Hindlimb muscle (tissue), 1 donor: ENCODE data around the gene SHBG. TPM values are rescaled to one million over a fixed set of nuclear protein-coding genes. Genes with fewer than 3 reads are reported as not detected.
"Not testable (repeated sequence)": the region's sequence is repeated elsewhere in the genome, so short reads cannot be mapped to it uniquely, and the experiment has no call there.

Experiments used
- DNase-seq: peaks from one replicate; pipeline ENCODE4 v3.0.0-alpha.2; 2013
- polyA plus RNA-seq: library from polyadenylated mRNA; unstranded; fragments of 120-200 nt; gene quantifications from one replicate; pipeline ENCODE4 v1.2.1, GENCODE V29; 2013; ENCODE audit not compliant: insufficient read length

The SHBG gene, protein sequence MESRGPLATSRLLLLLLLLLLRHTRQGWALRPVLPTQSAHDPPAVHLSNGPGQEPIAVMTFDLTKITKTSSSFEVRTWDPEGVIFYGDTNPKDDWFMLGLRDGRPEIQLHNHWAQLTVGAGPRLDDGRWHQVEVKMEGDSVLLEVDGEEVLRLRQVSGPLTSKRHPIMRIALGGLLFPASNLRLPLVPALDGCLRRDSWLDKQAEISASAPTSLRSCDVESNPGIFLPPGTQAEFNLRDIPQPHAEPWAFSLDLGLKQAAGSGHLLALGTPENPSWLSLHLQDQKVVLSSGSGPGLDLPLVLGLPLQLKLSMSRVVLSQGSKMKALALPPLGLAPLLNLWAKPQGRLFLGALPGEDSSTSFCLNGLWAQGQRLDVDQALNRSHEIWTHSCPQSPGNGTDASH
- 1.0 TPM for polyA plus RNA-seq

DNA sequence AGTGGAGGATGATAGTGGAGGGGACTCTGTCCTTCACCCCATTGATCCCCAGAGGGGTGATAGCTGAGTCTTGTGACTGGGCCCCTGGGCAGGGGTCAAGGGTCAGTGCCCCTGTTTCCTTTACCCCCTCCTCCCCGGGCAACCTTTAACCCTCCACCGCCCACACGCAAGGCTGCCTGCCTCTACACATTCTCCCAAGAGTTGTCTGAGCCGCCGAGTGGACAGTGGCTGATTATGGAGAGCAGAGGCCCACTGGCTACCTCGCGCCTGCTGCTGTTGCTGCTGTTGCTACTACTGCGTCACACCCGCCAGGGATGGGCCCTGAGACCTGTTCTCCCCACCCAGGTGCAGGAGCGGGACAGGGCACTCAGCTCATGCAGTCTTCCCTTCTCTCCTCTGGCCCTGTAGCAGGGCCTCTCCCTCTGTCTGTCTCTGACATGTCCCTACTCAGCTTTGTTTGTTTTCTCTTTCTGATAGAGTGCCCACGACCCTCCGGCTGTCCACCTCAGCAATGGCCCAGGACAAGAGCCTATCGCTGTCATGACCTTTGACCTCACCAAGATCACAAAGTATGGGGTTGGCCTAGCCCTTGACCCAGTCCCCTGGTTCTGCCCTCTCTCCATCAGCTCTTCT is at the start of gene SHBG:
Gene SHBG (plus strand): TSS at position 197 of the 633 bp plus-strand sequence. CDS start 38 bp downstream, at position 235.
- DNase-seq: no peak

DNA sequence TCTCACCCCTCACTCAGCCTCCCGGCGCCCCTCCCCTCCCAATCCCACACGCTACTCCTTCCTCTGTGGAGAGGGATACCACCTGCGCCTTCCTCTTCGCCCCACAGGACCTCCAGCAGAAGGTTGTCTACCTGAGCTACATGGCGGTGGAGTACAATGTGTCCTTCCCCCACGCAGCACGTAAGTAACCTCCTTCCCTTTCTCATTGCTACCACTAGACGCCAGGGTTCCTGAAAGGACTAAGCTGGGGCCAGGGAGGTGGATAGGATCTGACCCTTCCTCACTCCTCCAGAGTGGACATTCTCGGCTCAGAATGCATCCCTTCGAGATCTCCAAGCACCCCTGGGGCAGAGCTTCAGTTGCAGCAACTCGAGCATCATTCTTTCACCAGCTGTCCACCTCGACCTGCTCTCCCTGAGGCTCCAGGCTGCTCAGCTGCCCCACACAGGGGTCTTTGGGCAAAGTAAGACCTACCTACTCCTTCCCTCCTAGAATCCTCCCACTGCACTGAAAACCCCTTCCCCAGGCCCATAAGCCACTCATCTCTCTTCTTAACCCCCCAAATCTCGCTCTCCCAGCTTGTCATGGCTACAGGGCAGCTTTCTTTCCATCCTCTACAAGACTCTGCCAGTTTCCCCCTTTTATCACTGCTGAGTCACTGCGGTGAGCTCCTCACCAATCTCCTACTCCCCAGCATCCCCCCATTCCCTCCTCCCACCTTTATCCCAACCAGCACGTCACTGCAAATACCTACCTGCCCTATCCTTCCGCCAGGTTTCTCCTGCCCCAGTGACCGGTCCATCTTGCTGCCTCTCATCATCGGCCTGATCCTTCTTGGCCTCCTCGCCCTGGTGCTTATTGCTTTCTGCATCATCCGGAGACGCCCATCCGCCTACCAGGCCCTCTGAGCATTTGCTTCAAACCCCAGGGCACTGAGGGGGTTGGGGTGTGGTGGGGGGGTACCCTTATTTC is 49.0 kb upstream of the SHBG start:
- no peak for DNase-seq

- DNase-seq: no peak
These were observed 47.3 kb upstream of the SHBG start for GRCh38 chr17:7582396-7583252.

- peak; percentile 99 for DNase-seq
These were observed 46.5 kb upstream of the SHBG start, which contains the start of gene MPDU1 for GRCh38 chr17:7583253-7584109. Gene MPDU1 (plus strand): TSS chr17:7583852. CDS start chr17:7583863, 11 bp downstream.

DNA sequence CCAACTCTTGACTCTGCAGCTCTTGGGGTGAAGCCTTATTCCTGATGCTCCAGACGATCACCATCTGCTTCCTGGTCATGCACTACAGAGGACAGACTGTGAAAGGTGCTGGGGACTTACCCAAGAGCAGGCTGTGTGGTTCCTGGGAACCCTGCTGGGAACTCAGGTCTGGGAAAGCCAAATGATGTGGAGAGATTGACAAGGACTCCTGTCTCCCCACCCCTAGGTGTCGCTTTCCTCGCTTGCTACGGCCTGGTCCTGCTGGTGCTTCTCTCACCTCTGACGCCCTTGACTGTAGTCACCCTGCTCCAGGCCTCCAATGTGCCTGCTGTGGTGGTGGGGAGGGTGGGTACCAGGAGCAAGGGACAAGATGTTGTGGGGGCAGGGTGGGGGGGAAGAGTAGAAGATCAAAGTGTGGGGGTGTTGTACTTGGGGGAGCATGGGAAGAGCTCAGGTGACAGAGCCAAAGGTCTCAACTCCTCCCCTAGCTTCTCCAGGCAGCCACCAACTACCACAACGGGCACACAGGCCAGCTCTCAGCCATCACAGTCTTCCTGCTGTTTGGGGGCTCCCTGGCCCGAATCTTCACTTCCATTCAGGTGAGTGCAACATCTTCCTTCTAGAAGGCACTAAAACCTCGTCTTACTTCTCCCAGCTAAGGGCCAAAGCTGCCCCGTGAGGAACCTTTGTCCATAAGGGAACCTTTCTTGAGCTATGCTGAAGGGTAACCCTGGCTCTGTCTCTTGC is 43.1 kb upstream of the SHBG start:
- DNase-seq: no peak

DNA sequence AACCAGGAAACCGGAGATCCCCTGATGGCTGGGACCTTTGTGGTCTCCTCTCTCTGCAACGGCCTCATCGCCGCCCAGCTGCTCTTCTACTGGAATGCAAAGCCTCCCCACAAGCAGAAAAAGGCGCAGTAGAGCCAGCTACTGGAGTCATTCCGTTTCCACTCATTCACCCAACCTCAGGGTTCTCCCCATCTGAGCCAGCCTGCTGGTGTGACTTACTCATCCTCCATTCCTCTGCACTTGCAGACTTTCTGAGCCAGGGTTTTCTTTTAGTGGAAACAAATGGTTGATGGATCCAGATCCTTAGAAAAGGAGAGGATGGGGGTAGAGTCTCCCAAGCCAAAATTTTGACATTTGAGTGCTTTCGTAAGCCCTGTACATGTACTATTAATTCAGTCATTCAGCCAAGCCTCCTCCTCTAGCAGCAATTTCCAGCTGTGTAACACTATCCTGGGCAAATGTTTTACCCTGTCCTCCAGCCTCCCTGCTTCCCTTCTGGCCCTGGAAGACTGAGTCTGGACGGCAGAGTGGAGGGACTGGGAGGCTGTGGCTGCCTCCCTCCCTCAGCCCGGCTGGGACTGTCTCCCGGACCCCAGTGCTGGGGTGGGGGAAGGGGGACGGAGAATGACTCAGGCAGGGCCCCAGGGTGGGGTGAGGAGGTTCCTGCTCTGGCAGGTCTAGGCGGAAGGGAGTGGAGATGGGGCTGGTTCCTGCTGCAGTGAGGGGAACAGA is 42.3 kb upstream of the SHBG start:
- DNase-seq: no peak

GRCh38 chr17:7588553-7589203 is 41.3 kb upstream of the SHBG start:
- DNase-seq: no peak

DNA sequence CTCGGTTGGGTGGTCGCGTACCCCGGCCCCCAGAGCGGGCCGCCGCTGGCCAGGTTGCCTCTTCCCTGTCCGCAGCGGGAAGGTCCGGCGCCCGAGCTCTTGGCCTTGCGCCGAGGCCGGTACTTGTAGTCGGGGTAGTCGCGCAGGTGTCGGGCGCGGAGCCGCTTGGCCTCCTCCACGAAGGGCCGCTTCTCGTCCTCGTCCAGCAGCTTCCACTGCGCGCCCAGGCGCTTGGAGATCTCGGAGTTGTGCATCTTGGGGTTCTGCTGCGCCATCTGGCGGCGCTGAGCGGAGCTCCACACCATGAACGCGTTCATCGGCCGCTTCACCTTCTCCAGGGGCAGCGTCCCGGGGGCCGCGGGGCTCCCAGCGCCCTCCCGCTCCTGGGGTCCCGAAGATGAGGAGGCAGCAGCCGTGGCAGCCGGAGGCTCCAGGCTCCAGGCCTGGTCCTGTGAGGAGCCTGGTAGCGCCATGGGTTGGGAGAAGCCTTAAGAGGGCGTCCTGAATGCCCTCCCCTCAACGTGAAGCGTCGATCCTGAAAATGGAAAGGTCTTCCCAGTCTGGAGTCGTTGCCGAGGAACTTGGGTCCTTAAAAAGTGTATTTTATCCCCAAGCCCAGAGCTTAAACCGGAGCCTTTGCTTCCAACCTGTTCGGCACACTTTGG is 40.6 kb upstream of the SHBG start:
- DNase-seq: peak; percentile 92

DNA sequence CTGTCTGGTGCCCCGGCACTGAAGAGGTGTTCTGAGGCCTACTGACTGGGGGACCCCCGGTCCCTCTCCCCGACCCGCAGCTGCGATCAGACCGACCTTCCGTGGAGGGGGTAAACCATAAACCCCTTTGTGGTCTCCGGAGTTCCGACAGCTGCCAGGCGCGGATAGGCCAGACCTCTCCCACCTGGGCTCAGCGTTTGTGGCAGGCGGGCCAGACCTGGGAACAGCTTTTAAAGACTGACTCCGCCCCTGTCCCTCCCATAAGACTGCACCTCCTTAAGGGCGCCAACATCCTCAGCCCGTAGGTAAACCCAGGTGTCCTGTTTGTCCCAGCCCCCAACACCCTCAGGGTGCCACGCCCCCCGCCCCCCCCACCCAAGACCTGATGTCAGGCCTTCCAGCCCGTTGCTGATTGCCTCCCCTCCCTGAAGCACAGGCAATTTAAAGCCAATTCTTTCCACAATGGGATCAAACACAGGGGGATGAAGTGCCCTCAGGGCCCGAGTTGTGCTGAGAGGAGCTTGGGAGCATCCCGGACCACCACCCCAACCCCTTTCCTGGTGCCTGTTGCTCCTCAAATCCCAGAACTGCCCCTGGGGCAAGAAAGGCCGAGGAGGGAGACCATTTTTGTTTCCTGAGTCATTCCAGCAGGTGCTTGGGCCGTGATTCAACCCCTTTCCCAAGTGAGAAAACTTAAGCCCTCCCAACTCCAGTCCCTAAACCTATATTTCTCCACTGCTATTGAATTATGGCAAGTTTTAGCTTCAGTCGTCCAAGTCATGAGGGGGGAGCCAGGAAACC is 39.8 kb upstream of the SHBG start, which contains the start of gene SOX15:
Gene SOX15 (minus strand): TSS at position 204 of the 801 bp plus-strand sequence. CDS start 418 bp downstream, outside the sequence.
- no peak for DNase-seq

DNA sequence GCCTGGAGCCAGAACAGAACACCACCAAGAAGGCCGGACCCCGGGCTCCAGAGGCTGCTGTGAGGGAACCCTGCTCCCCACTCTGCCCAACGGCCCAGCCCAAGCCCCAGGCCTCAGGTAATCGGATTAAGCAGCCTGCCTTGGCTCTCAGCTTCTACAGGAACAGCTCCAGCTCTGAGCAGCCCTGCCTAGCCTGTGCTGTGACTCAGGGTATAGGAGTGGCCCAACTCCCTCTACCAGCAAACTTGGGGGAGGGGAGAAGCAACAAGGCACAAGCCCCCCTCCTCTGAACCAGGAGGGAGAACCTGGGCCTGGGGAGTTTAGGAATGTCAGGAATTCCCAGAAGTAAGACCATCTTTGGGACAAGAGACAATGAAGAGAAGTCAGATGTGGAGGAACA is 39.2 kb upstream of the SHBG start:
- DNase-seq: no peak

DNA sequence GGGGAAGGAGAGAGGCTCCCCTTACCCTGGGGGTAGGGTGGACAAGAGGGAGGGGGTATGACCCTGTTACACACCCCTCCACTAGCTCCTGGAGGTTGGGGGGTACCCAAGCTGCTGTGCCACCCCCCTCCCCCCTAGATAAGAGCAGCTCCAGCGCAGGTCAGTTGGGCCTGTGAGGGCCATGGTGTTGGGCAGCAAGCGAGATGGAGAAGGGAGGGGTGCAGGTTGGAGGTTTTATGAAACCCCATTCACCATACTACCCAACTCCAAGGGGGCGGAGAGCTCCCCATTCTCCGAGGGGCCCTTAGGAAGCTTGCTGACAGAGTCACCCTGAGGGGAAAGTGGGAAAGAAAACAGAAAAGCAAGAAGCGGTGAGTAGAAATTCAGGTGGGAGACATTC is 38.3 kb upstream of the SHBG start:
- DNase-seq: no peak

DNA sequence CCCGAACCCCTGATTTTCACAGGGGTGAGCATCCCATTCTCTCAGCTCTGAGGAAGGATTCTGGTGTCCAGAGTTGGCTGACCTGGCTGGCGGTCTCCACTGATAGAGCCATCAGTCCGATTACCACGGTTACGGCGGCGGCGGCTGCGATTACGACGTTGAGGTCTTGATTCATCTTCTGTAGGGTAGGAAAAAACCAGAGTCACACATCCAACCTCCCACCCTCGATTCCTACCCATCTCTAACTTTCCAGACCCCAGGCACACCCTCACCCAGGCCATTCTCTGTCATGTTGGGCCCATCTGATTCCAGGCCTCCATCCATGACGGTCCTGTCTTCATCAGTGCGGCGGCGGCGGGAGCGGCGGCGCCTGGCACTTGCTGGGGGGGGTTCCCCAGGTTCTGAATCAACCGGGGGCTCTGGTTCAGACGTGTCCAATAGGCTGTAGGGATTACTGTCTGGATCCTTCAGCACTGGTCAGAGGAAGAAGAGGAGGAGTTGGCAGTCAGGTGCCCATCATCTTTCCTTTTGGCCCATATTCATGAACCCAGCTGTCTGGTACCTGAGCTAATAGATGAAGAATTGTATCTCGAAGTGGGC is 37.4 kb upstream of the SHBG start:
- no peak for DNase-seq

- no peak for DNase-seq
These were observed 36.6 kb upstream of the SHBG start for GRCh38 chr17:7593296-7593695.

GRCh38 chr17:7597561-7597960 is 32.4 kb upstream of the SHBG start:
- DNase-seq: not testable (repeated sequence)

GRCh38 chr17:7606280-7606679 is 23.7 kb upstream of the SHBG start:
- no peak for DNase-seq

- DNase-seq: no peak
These were observed 19.3 kb upstream of the SHBG start for GRCh38 chr17:7610641-7611040.
